DOHH2 (cell line): ENCODE data around the gene PIK3AP1.

ENCODE experiments used
- H3F3A ChIP-seq: fragments of 200-600 bp; sonication (generic), shearing (Covaris generic); 2 replicates; pipeline ENCODE4 v1.6.0; 2016; ENCODE audit warnings: antibody characterized with exemption, mild to moderate bottlenecking; ENCODE audit not compliant: control insufficient read depth, insufficient read depth
- H3K27ac ChIP-seq: fragments of 200-600 bp; sonication (generic); 2 replicates; pipeline ENCODE4 v1.5.1; 2014; ENCODE audit warnings: low read depth, mild to moderate bottlenecking, low read length, moderate library complexity
- H3K27me3 ChIP-seq: fragments of 200-600 bp; sonication (generic); 2 replicates; pipeline ENCODE4 v1.6.1; 2014; ENCODE audit warnings: mild to moderate bottlenecking, low read length, mixed read lengths; ENCODE audit not compliant: control insufficient read depth
- H3K36me3 ChIP-seq: fragments of 200-600 bp; sonication (generic); 2 replicates; pipeline ENCODE4 v1.6.1; 2014; ENCODE audit warnings: mild to moderate bottlenecking, low read length, moderate library complexity, mixed read lengths; ENCODE audit not compliant: control insufficient read depth
- H3K4me1 ChIP-seq: fragments of 200-600 bp; sonication (generic); 2 replicates; pipeline ENCODE4 v1.6.1; 2014; ENCODE audit warnings: mild to moderate bottlenecking, low read length, mixed read lengths; ENCODE audit not compliant: control insufficient read depth
- H3K4me2 ChIP-seq: fragments of 200-600 bp; sonication (generic); 2 replicates; pipeline ENCODE4 v1.6.0; 2014; ENCODE audit warnings: mild to moderate bottlenecking, low read length, moderate library complexity
- H3K4me3 ChIP-seq: fragments of 200-600 bp; sonication (generic); 2 replicates; pipeline ENCODE4 v1.5.1; 2014; ENCODE audit warnings: mild to moderate bottlenecking, low read length, mixed read lengths
- H3K79me2 ChIP-seq: fragments of 200-600 bp; sonication (generic); 2 replicates; pipeline ENCODE4 v1.6.1; 2014; ENCODE audit warnings: mild to moderate bottlenecking, low read length, mixed read lengths; ENCODE audit not compliant: control insufficient read depth
- H3K9me2 ChIP-seq: fragments of 200-600 bp; sonication (generic); replicated peaks from 2 replicates; pipeline ENCODE4 v1.6.1; 2014; ENCODE audit warnings: mild to moderate bottlenecking, low read length, mixed read lengths; ENCODE audit not compliant: control insufficient read depth
- H3K9me3 ChIP-seq: fragments of 200-600 bp; sonication (generic); 2 replicates; pipeline ENCODE4 v1.6.1; 2014; ENCODE audit warnings: antibody characterized with exemption, low read length, mixed read lengths; ENCODE audit not compliant: control insufficient read depth, insufficient read depth
- H4K20me1 ChIP-seq: fragments of 200-600 bp; sonication (generic); 2 replicates; pipeline ENCODE4 v1.6.0; 2014; ENCODE audit warnings: low read depth, mild to moderate bottlenecking, antibody characterized with exemption, low read length, moderate library complexity; ENCODE audit not compliant: control insufficient read depth, insufficient read depth
- EZH2phosphoT487 ChIP-seq: fragments of 200-600 bp; sonication (generic); IDR thresholded peaks from 2 replicates; pipeline ENCODE4 v1.6.1; 2017; ENCODE audit warnings: borderline replicate concordance, mild to moderate bottlenecking, antibody characterized with exemption, low read length, moderate library complexity, mixed read lengths
- TF ChIP-seq, protein P1 (sequence below): fragments of 200-600 bp; sonication (generic); IDR thresholded peaks from one replicate; pipeline ENCODE4 v1.5.1; 2014; ENCODE audit warnings: antibody characterized with exemption, mild to moderate bottlenecking, low read depth, low read length; ENCODE audit not compliant: poor library complexity, severe bottlenecking

PIK3AP1 gene

DNA sequence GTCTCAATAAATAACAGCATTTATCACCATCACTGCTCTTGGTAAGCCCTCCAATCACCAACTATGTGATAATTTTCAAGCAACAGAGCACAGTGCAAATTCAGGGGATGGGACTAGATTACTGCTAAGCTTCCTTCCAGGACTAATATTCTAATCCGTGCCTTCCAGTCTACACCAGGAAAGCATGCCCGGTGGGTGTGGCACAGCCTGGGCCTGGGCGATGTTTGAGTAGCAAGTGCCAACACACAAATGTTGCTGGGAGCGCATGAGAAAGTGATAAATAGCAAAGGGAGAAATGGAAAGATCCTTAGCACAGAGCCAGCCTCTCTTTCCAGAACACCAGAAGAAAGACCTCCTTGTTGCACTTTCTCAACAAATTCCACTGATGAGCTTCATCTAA, 120.0 kb downstream of the PIK3AP1 start:
- peaks cover 4% of the 10 kb centered on the region; the same call in 1 of the 2 replicates for H3F3A ChIP-seq
- peaks cover 95% of the 10 kb centered on the region for H3K36me3 ChIP-seq
- no peaks in the 10 kb centered on the region for H3K9me2 ChIP-seq
- no peak overlapping the region for H3K4me3 ChIP-seq
- TF ChIP-seq EZH2phosphoT487: no peak
- TF ChIP-seq, protein P1, sequence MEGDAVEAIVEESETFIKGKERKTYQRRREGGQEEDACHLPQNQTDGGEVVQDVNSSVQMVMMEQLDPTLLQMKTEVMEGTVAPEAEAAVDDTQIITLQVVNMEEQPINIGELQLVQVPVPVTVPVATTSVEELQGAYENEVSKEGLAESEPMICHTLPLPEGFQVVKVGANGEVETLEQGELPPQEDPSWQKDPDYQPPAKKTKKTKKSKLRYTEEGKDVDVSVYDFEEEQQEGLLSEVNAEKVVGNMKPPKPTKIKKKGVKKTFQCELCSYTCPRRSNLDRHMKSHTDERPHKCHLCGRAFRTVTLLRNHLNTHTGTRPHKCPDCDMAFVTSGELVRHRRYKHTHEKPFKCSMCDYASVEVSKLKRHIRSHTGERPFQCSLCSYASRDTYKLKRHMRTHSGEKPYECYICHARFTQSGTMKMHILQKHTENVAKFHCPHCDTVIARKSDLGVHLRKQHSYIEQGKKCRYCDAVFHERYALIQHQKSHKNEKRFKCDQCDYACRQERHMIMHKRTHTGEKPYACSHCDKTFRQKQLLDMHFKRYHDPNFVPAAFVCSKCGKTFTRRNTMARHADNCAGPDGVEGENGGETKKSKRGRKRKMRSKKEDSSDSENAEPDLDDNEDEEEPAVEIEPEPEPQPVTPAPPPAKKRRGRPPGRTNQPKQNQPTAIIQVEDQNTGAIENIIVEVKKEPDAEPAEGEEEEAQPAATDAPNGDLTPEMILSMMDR: no peak
- no peak overlapping the region for H3K27ac ChIP-seq
- H3K4me2 ChIP-seq: no peak overlapping the region
- H4K20me1 ChIP-seq: no peaks in the 10 kb centered on the region
- H3K27me3 ChIP-seq: no peaks in the 10 kb centered on the region
- no peaks in the 10 kb centered on the region for H3K4me1 ChIP-seq
- no peaks in the 10 kb centered on the region for H3K9me3 ChIP-seq
- no peaks in the 10 kb centered on the region for H3K79me2 ChIP-seq

DNA sequence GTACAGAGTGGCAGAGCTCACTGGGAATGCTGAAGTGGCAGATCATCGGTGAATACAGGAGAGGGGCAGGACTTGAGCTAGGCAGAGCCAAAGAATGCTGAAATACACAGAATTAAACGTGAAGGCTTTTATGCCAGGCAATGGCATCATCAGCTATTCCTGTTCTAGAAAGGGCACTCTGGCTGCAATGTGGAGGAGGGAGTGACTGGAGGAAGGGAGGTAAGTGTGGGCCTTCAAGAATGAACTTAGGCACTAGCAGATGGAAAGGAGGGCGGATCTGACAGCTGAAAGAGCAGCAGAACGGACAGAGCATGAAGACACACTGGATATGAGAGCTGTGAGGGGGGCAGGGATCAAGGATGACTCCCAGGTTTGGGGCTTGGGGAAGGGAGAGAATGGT, 121.5 kb downstream of the PIK3AP1 start:
- Histone ChIP-seq H3K4me1 (no peaks in the 10 kb centered on the region), H3K36me3 (peaks cover 95% of the 10 kb centered on the region), H3F3A (peaks cover 17% of the 10 kb centered on the region; the same call in 1 of the 2 replicates), H3K4me3 (no peak overlapping the region), H3K79me2 (no peaks in the 10 kb centered on the region), H3K27ac (no peak overlapping the region), H3K27me3 (no peaks in the 10 kb centered on the region), H3K4me2 (no peak overlapping the region), H3K9me2 (no peaks in the 10 kb centered on the region), H4K20me1 (no peaks in the 10 kb centered on the region), H3K9me3 (no peaks in the 10 kb centered on the region)
- TF ChIP-seq EZH2phosphoT487: no peak
- TF ChIP-seq, protein P1: no peak

DNA sequence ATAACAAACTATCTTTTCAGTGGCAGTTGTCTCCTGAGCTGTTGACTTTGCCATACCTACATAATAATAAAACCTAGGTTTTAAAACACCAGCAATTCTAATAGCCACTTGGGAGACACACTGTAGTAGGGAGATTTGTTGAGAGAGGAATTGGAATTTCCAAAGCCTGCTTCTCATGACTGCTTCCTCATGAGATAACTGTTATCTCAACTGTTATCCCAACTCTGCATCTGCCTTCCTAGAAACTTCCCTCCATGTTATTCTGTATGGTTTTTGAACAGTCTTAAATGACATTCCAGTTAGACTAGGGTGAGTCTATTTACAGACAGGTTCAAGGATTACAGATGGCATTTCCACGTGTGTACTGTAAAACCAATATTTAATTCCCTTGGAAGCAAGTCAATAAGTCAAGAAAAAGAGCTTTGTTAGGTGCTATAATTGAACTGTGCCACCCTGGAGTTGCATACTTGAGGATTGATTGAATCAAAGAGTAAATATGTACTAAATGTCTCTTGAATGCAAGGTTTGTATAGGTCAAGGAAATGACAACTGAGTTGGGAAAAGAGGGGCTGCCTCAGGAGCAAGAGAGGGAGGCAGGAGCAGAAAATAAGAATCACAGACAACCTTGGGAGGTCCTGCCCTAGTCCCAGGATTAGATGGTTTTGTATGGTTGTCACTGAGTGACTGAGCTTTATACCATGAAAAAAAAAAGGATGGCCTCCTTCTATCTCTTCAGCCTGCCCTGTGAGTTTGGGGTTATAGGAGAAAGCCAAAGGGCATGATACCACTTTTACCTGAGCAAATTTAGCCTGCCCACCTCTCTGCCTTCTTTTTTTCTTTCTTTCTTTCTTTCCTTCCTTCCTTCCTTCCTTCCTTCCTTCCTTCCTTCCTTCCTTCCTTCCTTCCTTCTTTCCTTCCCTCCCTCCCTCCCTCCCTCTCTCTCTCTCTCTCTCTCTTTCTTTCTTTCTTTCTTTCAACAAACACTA, 123.6 kb downstream of the PIK3AP1 start:
- H3K9me2 ChIP-seq: no peaks in the 10 kb centered on the region
- H3F3A ChIP-seq: peaks cover 33% of the 10 kb centered on the region
- H3K4me3 ChIP-seq: no peak overlapping the region
- H3K9me3 ChIP-seq: no peaks in the 10 kb centered on the region
- TF ChIP-seq, protein P1: no peak
- H3K79me2 ChIP-seq: no peaks in the 10 kb centered on the region
- peaks cover 84% of the 10 kb centered on the region for H3K36me3 ChIP-seq
- H3K27ac ChIP-seq: no peak overlapping the region
- no peaks in the 10 kb centered on the region for H3K4me1 ChIP-seq
- H3K27me3 ChIP-seq: no peaks in the 10 kb centered on the region
- no peak overlapping the region for H3K4me2 ChIP-seq
- H4K20me1 ChIP-seq: no peaks in the 10 kb centered on the region
